A549 (cell line): ENCODE measurements around the gene CUX1. TPM values are rescaled to one million over a fixed set of nuclear protein-coding genes. Genes with fewer than 3 reads are reported as not detected.
"Not testable (repeated sequence)": the region's sequence is repeated elsewhere in the genome, so short reads cannot be mapped to it uniquely, and the experiment has no call there.

ENCODE experiments used
- ATAC-seq, 2 experiments: fragments of 200-7000 bp in 1 of 2; fragments of >200 bp in 1 of 2; cut with Nextera tagmentation in 1 of 2; cut with Tn5 transposase in 1 of 2; 3 replicates each; pipeline versions ENCODE4 v1.8.0 to v1.9.1; 2018 to 2020; ENCODE audit warnings: mild to moderate bottlenecking in 1 of 2, moderate library complexity in 1 of 2
- CTCF ChIA-PET: fragments of 300-600 bp; sonication (Branson Sonifier 250); formaldehyde crosslinking; extraction: SDS; loops from one replicate; lab custom pipeline; 2021; ENCODE audit warnings: antibody characterized with exemption, inconsistent platforms; lab: Yijun Ruan, JAX
- POLR2A ChIA-PET: fragments of 350-600 bp; formaldehyde crosslinking; extraction: SDS; loops from one replicate; lab custom pipeline; 2021; ENCODE audit warnings: antibody characterized with exemption, inconsistent platforms; lab: Yijun Ruan, JAX
- DNase-seq, 2 experiments: peaks; one replicate each; pipeline versions ENCODE4 v3.0.0 to v3.0.0-alpha.2; 2011 to 2016; ENCODE audit warnings: low read depth in 1 of 2, low spot score in 1 of 2
- FAIRE-seq: peaks from 2 replicates; lab custom pipeline; 2011; peaks lifted over from hg19 to GRCh38; lab: Jason Lieb, UNC
- H3K27ac ChIP-seq, 2 experiments: fragments of >200 bp; sonication (Bioruptor Twin); formaldehyde crosslinking; 3 replicates each; pipeline ENCODE4 v1.5.1; 2016 to 2017
- H3K4me1 ChIP-seq: fragments of >200 bp; sonication (Bioruptor Twin); formaldehyde crosslinking; 3 replicates; pipeline ENCODE4 v1.6.1; 2016
- H3K4me2 ChIP-seq: fragments of >200 bp; sonication (Bioruptor Twin); formaldehyde crosslinking; 3 replicates; pipeline ENCODE4 v1.6.1; 2016
- H3K4me3 ChIP-seq: fragments of >200 bp; sonication (Bioruptor Twin); formaldehyde crosslinking; 3 replicates; pipeline ENCODE4 v1.5.1; 2016
- H3K9me3 ChIP-seq: fragments of >200 bp; sonication (Bioruptor Twin); formaldehyde crosslinking; 3 replicates; pipeline ENCODE4 v1.6.1; 2016
- CEBPB ChIP-seq, 2 experiments: fragments of >200 bp in 1 of 2; sonication (Bioruptor Twin) in 1 of 2; formaldehyde crosslinking in 1 of 2; IDR thresholded peaks; 2 replicates each; pipeline ENCODE4 v1.6.1; 2012 to 2016
- CHD2 ChIP-seq: fragments of 150-350 bp; IDR thresholded peaks from 2 replicates; pipeline ENCODE4 v1.6.1; 2014; ENCODE audit warnings: low read length; ENCODE audit not compliant: partially characterized antibody
- ELK1 ChIP-seq: fragments of 150-350 bp; IDR thresholded peaks from 2 replicates; pipeline ENCODE4 v1.6.1; 2014; ENCODE audit warnings: low read depth, mild to moderate bottlenecking, low read length
- HDAC2 ChIP-seq: fragments of 200-600 bp; sonication (generic); IDR thresholded peaks from 2 replicates; pipeline ENCODE4 v1.6.1; 2016
- HES2 ChIP-seq: fragments of >200 bp; sonication (Bioruptor Twin); formaldehyde crosslinking; IDR thresholded peaks from 2 replicates; pipeline ENCODE4 v1.6.1; 2016
- KDM1A ChIP-seq: fragments of 200-600 bp; sonication (generic); IDR thresholded peaks from 2 replicates; pipeline ENCODE4 v1.6.1; 2016; ENCODE audit warnings: low read depth, mild to moderate bottlenecking
- POLR2AphosphoS2 ChIP-seq: conservative IDR thresholded peaks from 2 replicates; pipeline ENCODE4 v1.6.1; 2012; ENCODE audit warnings: low read length, improper control_type of control experiment, inconsistent platforms
- RARB ChIP-seq: fragments of 250-450 bp; sonication (Bioruptor Pico); IDR thresholded peaks from 2 replicates; pipeline ENCODE4 v1.8.0; 2021; ENCODE audit warnings: mild to moderate bottlenecking, moderate library complexity
- REST ChIP-seq: fragments of 200-600 bp; sonication (generic); IDR thresholded peaks from 2 replicates; pipeline ENCODE4 v1.6.1; 2016; ENCODE audit warnings: antibody characterized with exemption, mild to moderate bottlenecking, moderate library complexity
- TFCP2L1 ChIP-seq: fragments of 250-450 bp; sonication (Bioruptor Pico); IDR thresholded peaks from 2 replicates; pipeline ENCODE4 v1.5.0; 2021; ENCODE audit warnings: mild to moderate bottlenecking
- TP53 ChIP-seq: fragments of 250-450 bp; sonication (Bioruptor Pico); IDR thresholded peaks from 2 replicates; pipeline ENCODE4 v1.5.0; 2021; ENCODE audit warnings: mild to moderate bottlenecking, moderate library complexity
- ZC3H11A ChIP-seq: fragments of 450-650 bp; IDR thresholded peaks from 2 replicates; pipeline ENCODE4 v1.6.1; 2014; ENCODE audit warnings: antibody characterized with exemption, mild to moderate bottlenecking
- ZNF302 ChIP-seq: fragments of 250-450 bp; sonication (Bioruptor Pico); IDR thresholded peaks from 2 replicates; pipeline ENCODE4 v1.9.0; 2021; ENCODE audit warnings: inconsistent platforms, mild to moderate bottlenecking, moderate library complexity
- ZSCAN20 ChIP-seq: fragments of 250-450 bp; sonication (Bioruptor Pico); IDR thresholded peaks from 2 replicates; pipeline ENCODE4 v1.8.0; 2022; ENCODE audit warnings: mild to moderate bottlenecking, moderate library complexity
- WGBS: methylation state at CpG from one replicate; pipeline ENCODE4 v1.1.6; 2017; ENCODE audit errors: missing lambda C conversion rate; 5-methylcytosine and 5-hydroxymethylcytosine counted together
- polyA plus RNA-seq, 4 experiments: library from polyadenylated mRNA; depleted of rRNA in 3 of 4; stranded (reverse); fragments of >200 nt; fragmentation: RNase III in 1 of 4; extraction: RNeasy Plus Mini Kit Qiagen cat#74134 plus additional on column Dnase treatment in 1 of 4; gene quantifications; 2 replicates in 3 of 4; 3 replicates in 1 of 4; pipeline ENCODE4 v1.2.3, GENCODE V29; 2011 to 2017

The CUX1 gene
- polyA plus RNA-seq, 2 of the 4 experiments (the other 2 are of a cell fraction): 32.7 to 33.4 TPM

- TF ChIP-seq RARB (CRISPR knock-in tag) (no peak), TFCP2L1 (CRISPR knock-in tag) (no peak), HDAC2 (no peak), ZSCAN20 (CRISPR knock-in tag) (no peak)
Measured at GRCh38 chr7:101792051-101792681, 25.3 kb upstream of the CUX1 start (continued).

- H3K4me1 ChIP-seq, H3K4me3 ChIP-seq, DNase-seq, POLR2A ChIA-PET, H3K4me2 ChIP-seq, ATAC-seq, FAIRE-seq, H3K27ac ChIP-seq, H3K9me3 ChIP-seq: not testable (repeated sequence)
- WGBS: 91% methylated on average over 4 of the region's 4 CpGs
- CTCF ChIA-PET: interaction anchor here (1.2 kb wide), 1 partner anchor 22 kb away, joined by 3 read pairs; no protein-coding TSS in a partner anchor
Measured at GRCh38 chr7:101792682-101793071, 24.7 kb upstream of the CUX1 start.

GRCh38 chr7:101795461-101795860 lies 22.0 kb upstream of the CUX1 start:
- Histone ChIP-seq H3K9me3 (no peaks in the 10 kb centered on the region), H3K4me3 (no peak overlapping the region), H3K4me1 (no peaks in the 10 kb centered on the region), H3K4me2 (no peak overlapping the region), H3K27ac (no peak overlapping the region)
- FAIRE-seq: no peak
- POLR2A ChIA-PET: no interaction called here
- ATAC-seq: no peak
- no peak for TF ChIP-seq ZNF302
- no peak for TF ChIP-seq HES2
- TF ChIP-seq CHD2: no peak
- no peak for TF ChIP-seq CEBPB (IDR thresholded peaks at IDR 0.05)
- TF ChIP-seq KDM1A: no peak
- no peak for TF ChIP-seq ELK1
- no peak for TF ChIP-seq ZC3H11A
- TF ChIP-seq REST: no peak
- TF ChIP-seq TP53 (CRISPR knock-in tag): no peak
- no peak for TF ChIP-seq POLR2AphosphoS2
- no peak for DNase-seq
- 70% methylated on average over 5 of the region's 5 CpGs for WGBS
- CTCF ChIA-PET: no interaction called here

GRCh38 chr7:101798173-101798572 lies 19.3 kb upstream of the CUX1 start:
- FAIRE-seq, ATAC-seq, H3K4me3 ChIP-seq, H3K4me2 ChIP-seq, DNase-seq, H3K27ac ChIP-seq, POLR2A ChIA-PET, H3K4me1 ChIP-seq, H3K9me3 ChIP-seq: not testable (repeated sequence)
- CTCF ChIA-PET: interaction anchor here (0.6 to 2.3 kb wide), 3 partner anchors 29 to 261 kb away, joined by 3 to 7 read pairs (median 3); no protein-coding TSS in a partner anchor
- 81% methylated on average over 10 of the region's 10 CpGs for WGBS
